Spleen (tissue), 11 donors: ENCODE measurements around the gene NDUFA13. TPM values are rescaled to one million over a fixed set of nuclear protein-coding genes. Genes with fewer than 3 reads are reported as not detected.

ENCODE experiments used
- DNase-seq: peaks from one replicate; pipeline ENCODE4 v3.0.0-alpha.2; 2020
- H3K27ac ChIP-seq, 8 donors: fragments of 200-600 bp; sonication (generic) in 7 of 8; 1 replicate in 4 of 8; 2 replicates in 4 of 8; pipeline versions ENCODE4 v1.5.0 to v1.8.0; 2016 to 2021; ENCODE audit warnings: inconsistent platforms in 4 of 8, mild to moderate bottlenecking in 4 of 8, moderate library complexity in 1 of 8
- H3K27me3 ChIP-seq, 7 donors: fragments of 200-600 bp; sonication (generic) in 6 of 7; replicated peaks in 1 of 7; 1 replicate in 4 of 7; 2 replicates in 3 of 7; pipeline versions ENCODE4 v1.5.0 to v1.8.0; 2016 to 2021; ENCODE audit warnings: inconsistent platforms in 3 of 7, mild to moderate bottlenecking in 1 of 7
- H3K36me3 ChIP-seq, 6 donors: fragments of 200-600 bp; sonication (generic) in 5 of 6; 1 replicate in 4 of 6; 2 replicates in 2 of 6; pipeline versions ENCODE4 v1.5.0 to v1.8.0; 2016 to 2021; ENCODE audit warnings: inconsistent platforms in 2 of 6
- H3K4me1 ChIP-seq, 6 donors: fragments of 200-600 bp; sonication (generic) in 5 of 6; 1 replicate in 3 of 6; 2 replicates in 3 of 6; pipeline versions ENCODE4 v1.5.0 to v1.8.0; 2016 to 2021; ENCODE audit warnings: inconsistent platforms in 3 of 6
- H3K4me3 ChIP-seq, 8 donors: fragments of 200-600 bp; sonication (generic) in 7 of 8; 1 replicate in 4 of 8; 2 replicates in 4 of 8; pipeline versions ENCODE4 v1.5.0 to v1.8.0; 2016 to 2021; ENCODE audit warnings: inconsistent platforms in 4 of 8, mild to moderate bottlenecking in 4 of 8, moderate library complexity in 2 of 8
- H3K9me3 ChIP-seq, 8 donors: fragments of 200-600 bp; sonication (generic) in 7 of 8; 1 replicate in 4 of 8; 2 replicates in 4 of 8; pipeline versions ENCODE4 v1.5.0 to v1.8.0; 2016 to 2021; ENCODE audit warnings: inconsistent platforms in 4 of 8
- CTCF ChIP-seq, 11 experiments: fragments of 200-600 bp in 7 of 11; fragments of 450-650 bp in 4 of 11; sonication (generic) in 4 of 11; IDR thresholded peaks in 8 of 11; conservative IDR thresholded peaks in 3 of 11; 1 replicate in 7 of 11; 2 replicates in 4 of 11; pipeline versions ENCODE4 v1.4.0 to v1.8.0; 2016 to 2021; ENCODE audit warnings: antibody characterized with exemption in 11 of 11, inconsistent platforms in 4 of 11, mild to moderate bottlenecking in 1 of 11
- POLR2A ChIP-seq, 3 donors: fragments of 450-650 bp; IDR thresholded peaks; one replicate each; pipeline ENCODE4 v1.5.1; 2017; ENCODE audit warnings: antibody characterized with exemption in 3 of 3, mild to moderate bottlenecking in 1 of 3
- POLR2AphosphoS5 ChIP-seq, 3 donors: sonication (generic); formaldehyde crosslinking; IDR thresholded peaks; one replicate each; pipeline ENCODE4 v1.5.1; 2017; ENCODE audit warnings: antibody characterized with exemption in 3 of 3
- WGBS, 5 donors: extraction: QIAGEN DNeasy Blood & Tissue Kit in 3 of 5; methylation state at CpG; one replicate each; pipeline versions ENCODE4 v1.1.5 to v1.1.7; 2013 to 2018; 5-methylcytosine and 5-hydroxymethylcytosine counted together
- intact Hi-C: fragments of 100-400 bp; cut with DNase I; formaldehyde crosslinking; loops from one replicate; pipeline ENCODE4 v1.15.0; 2023; ENCODE audit warnings: low total_unique reads
- polyA plus RNA-seq, 3 donors: library from polyadenylated mRNA; stranded (reverse); fragments of 200-250 nt; gene quantifications; one replicate each; pipeline ENCODE4 v1.2.1, GENCODE V29; 2013
- total RNA-seq, 7 donors: library from RNA; depleted of rRNA in 3 of 7; stranded (reverse); fragments of >200 nt in 3 of 7; fragmentation: NEBNext Ultra II Directional in 4 of 7; extraction: Animal tissue kit (Norgen Biotek cat#: 25700) in 4 of 7; gene quantifications; one replicate each; pipeline versions ENCODE4 v1.1.0 to v1.2.1, GENCODE V29; 2016 to 2021
- donor health status: healthy with polysubstance abuse.
- donor health status: DM: no; HTN: no; CAD: no; lungs with moderate emphysema.
- donor health status: DM: no; HTN: no; CAD: no.
- donor health status: Bipolar disorder and iron deficiency.
- donor health status: healthy.
- donor health status: DM: no; HTN: no; CAD: no.
- donor health status: DM: yes; HTN: yes; CAD: no.

The NDUFA13 gene
- total and polyA plus RNA-seq, 10 donors, result 24.0 to 224 (median 197) TPM

GRCh38 chr19:19540715-19541515 lies 24.9 kb downstream of the NDUFA13 start:
- peak; percentile 87 for DNase-seq
- WGBS, 5 donors, result 4 to 7% (median 5%) methylated on average over 26 to 45 of the region's 45 CpGs
- intact Hi-C loops, result no loop called here

GRCh38 chr19:19541616-19542015 lies 25.6 kb downstream of the NDUFA13 start:
- H3K4me1 ChIP-seq, result peaks cover 10 to 58% (median 35%) of the 10 kb centered on the region in 6 donors
- intact Hi-C loops, result no loop called here
- peaks cover 0 to 97% (median 55%) of the 10 kb centered on the region in 7 donors for H3K27me3 ChIP-seq
- no peaks in the 10 kb centered on the region for H3K36me3 ChIP-seq
- no peak overlapping the region for H3K27ac ChIP-seq
- peaks cover 0 to 7% (median 0%) of the 10 kb centered on the region in 8 donors for H3K9me3 ChIP-seq
- TF ChIP-seq POLR2A (IDR thresholded peaks at IDR 0.05), result no peak
- H3K4me3 ChIP-seq, result peak overlapping the region in 2 of 8 donors; percentile 31 to 64
- WGBS, 5 donors, result 79 to 94% (median 80%) methylated on average over 9 to 16 of the region's 16 CpGs
- DNase-seq, result no peak

More at GRCh38 chr19:19540715-19541515, 24.9 kb downstream of the NDUFA13 start:
- Histone ChIP-seq H3K4me3 (peak overlapping the region in 7 of 8 donors; percentile 6 to 64 (median 26)), H3K36me3 (no peaks in the 10 kb centered on the region), H3K27me3 (peaks cover 0 to 95% (median 54%) of the 10 kb centered on the region in 7 donors), H3K9me3 (peaks cover 0 to 7% (median 0%) of the 10 kb centered on the region in 8 donors), H3K27ac (peak overlapping the region in 2 of 8 donors; percentile 41 to 48), H3K4me1 (peaks cover 10 to 58% (median 35%) of the 10 kb centered on the region in 6 donors)
- TF ChIP-seq POLR2AphosphoS5 (IDR thresholded peaks at IDR 0.05) (no peak), CTCF (IDR thresholded peaks at IDR 0.05 in 8 of 11, conservative IDR thresholded peaks at IDR 0.05 in 3 of 11) (no peak), POLR2A (IDR thresholded peaks at IDR 0.05) (no peak)

- no peak for DNase-seq
- intact Hi-C loops, result no loop called here
- Histone ChIP-seq H3K27me3 (peaks cover 0 to 97% (median 55%) of the 10 kb centered on the region in 7 donors), H3K4me1 (peaks cover 10 to 53% (median 33%) of the 10 kb centered on the region in 6 donors), H3K4me3 (no peak overlapping the region), H3K36me3 (no peaks in the 10 kb centered on the region), H3K27ac (peak overlapping the region in 3 of 8 donors; percentile 36 to 43 (median 36)), H3K9me3 (peaks cover 0 to 7% (median 0%) of the 10 kb centered on the region in 8 donors)
- 46 to 72% (median 65%) methylated on average over 12 of the region's 12 CpGs for WGBS, 5 donors
- no peak for TF ChIP-seq POLR2A (IDR thresholded peaks at IDR 0.05)
- no peak for TF ChIP-seq CTCF (IDR thresholded peaks at IDR 0.05 in 8 of 11, conservative IDR thresholded peaks at IDR 0.05 in 3 of 11)
- TF ChIP-seq POLR2AphosphoS5 (IDR thresholded peaks at IDR 0.05), result no peak
These were observed 26.5 kb downstream of the NDUFA13 start for GRCh38 chr19:19542507-19542906.

- H3K36me3 ChIP-seq, result no peaks in the 10 kb centered on the region
- 86 to 100% (median 89%) methylated on average over 4 to 13 of the region's 13 CpGs for WGBS, 5 donors
- H3K4me1 ChIP-seq, result peaks cover 5 to 47% (median 27%) of the 10 kb centered on the region in 6 donors
- intact Hi-C loops, result no loop called here
- H3K9me3 ChIP-seq, result peaks cover 0 to 7% (median 0%) of the 10 kb centered on the region in 8 donors
- DNase-seq, result no peak
- peaks cover 0 to 97% (median 49%) of the 10 kb centered on the region in 7 donors for H3K27me3 ChIP-seq
- H3K4me3 ChIP-seq, result no peak overlapping the region
- no peak for TF ChIP-seq CTCF (IDR thresholded peaks at IDR 0.05 in 8 of 11, conservative IDR thresholded peaks at IDR 0.05 in 3 of 11)
- no peak for TF ChIP-seq POLR2A (IDR thresholded peaks at IDR 0.05)
- no peak for TF ChIP-seq POLR2AphosphoS5 (IDR thresholded peaks at IDR 0.05)
- H3K27ac ChIP-seq, result peak overlapping the region in 1 of 8 donors; percentile 43
These were observed 27.1 kb downstream of the NDUFA13 start for GRCh38 chr19:19543101-19543500.
